GM10266 (cell line): ENCODE measurements around the gene PARD3B.

Experiments
- DNase-seq: peaks from one replicate; pipeline ENCODE4 v3.0.0; 2012; ENCODE audit errors: extremely low spot score
- CTCF ChIP-seq: IDR thresholded peaks from 2 replicates; pipeline ENCODE4 v1.5.1; 2012; ENCODE audit warnings: mild to moderate bottlenecking, low read depth; ENCODE audit not compliant: control insufficient read depth, insufficient read depth; ENCODE audit errors: missing control alignments

PARD3B gene

GRCh38 chr2:204560902-204561301 is 15.6 kb downstream of the PARD3B start:
- TF ChIP-seq CTCF: no peak
- no peak for DNase-seq

DNA sequence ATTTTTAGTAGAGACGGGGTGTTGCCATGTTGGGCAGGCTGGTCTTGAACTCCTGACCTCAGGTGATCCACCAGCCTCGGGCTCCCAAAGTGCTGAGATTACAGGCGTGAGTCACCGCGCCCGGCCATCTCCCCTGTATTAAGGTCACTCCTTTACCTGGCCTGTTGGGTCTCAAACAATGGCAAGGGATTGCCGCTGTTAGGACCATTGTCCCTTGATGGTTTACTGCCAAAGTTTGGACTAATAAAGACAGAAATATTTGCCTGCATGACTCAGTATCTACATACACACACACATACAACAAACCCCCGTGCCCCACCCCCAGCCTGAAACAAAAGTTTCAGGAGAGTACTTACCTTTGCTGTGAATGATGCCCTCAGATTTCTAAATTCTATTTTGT is 16.5 kb downstream of the PARD3B start:
- no peak for DNase-seq

GRCh38 chr2:204566439-204566838 is 21.2 kb downstream of the PARD3B start:
- no peak for TF ChIP-seq CTCF

More for the DNA sequence above, 16.5 kb downstream of the PARD3B start:
- TF ChIP-seq CTCF: no peak

DNA sequence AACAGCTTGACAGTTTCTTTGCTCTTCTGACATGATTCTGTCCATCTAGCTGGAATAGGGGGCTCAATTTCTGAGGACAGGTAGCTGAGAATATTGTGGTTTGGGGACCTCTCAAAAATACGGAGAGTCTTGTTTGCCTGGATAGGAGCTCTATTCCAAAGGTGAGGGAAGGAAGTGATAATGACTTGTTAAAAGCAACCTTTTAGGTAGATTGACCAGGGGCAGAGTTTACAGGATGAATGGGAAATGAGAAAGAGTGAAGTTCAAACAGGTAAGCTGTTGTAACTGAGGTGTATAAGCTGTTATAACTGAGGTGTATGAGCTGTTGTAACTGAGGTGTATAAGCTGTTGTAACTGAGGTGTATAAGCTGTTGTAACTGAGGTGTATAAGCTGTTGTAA is 25.1 kb downstream of the PARD3B start:
- DNase-seq: no peak

More at GRCh38 chr2:204566439-204566838, 21.2 kb downstream of the PARD3B start:
- no peak for DNase-seq

GRCh38 chr2:204571041-204571440 is 25.8 kb downstream of the PARD3B start:
- TF ChIP-seq CTCF: no peak
- DNase-seq: no peak

More for the DNA sequence above, 25.1 kb downstream of the PARD3B start:
- no peak for TF ChIP-seq CTCF

GRCh38 chr2:204571911-204572310 is 26.6 kb downstream of the PARD3B start:
- no peak for TF ChIP-seq CTCF
- no peak for DNase-seq

DNA sequence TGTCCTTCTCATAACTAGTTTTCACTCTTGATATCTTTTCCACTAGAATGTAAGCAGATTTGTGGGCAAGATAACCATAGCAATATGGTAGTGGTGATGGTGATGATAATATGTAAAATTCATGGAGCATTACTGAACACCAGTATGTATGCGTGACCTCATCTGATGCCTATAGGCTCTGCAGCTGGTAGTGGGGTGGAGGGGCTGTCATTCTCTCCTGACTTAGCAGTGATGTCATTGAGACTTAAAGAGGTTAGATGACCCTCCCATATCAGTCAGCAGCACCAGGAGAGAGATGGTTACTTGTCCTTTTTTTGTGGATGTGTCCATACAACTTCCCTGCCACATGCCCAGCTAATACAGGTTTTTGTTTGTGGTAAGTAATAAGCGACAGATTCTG is 27.9 kb downstream of the PARD3B start:
- DNase-seq: no peak
- no peak for TF ChIP-seq CTCF
